ENCODE results near the gene ZSCAN10.

DNA sequence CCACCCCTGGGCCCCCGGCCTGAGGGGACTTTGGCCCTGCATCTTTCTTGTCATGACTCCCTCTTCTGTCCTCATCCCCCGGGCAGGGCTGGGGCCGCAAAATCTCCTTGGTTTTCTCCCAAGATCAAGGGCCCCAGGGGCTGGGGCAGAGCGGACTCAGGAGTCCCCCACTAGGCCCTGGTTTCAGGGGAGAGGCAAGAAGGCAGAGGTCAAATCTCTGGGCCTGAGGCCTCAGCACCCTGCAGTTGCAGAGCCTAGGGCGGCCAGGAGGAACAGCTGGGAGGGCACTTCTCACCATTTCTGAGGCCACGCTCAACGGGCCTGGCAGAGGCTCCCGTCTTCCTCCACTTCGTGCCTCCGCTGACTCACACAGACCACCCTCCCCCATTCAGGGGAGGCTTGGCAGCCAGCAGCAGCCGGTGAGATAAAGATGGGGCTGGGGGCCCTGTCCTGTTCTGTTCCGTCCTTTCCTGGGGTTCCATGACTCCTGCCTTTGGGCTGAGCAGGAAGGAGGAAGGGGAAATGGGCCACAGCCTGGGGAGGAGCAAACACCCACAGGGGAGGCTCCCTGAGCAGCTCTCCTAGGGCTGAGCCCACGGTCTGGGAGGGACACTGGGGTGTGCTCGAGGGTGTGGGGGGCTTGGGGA is 12.4 kb downstream of the ZSCAN10 start:
- TF ChIP-seq, protein P1, sequence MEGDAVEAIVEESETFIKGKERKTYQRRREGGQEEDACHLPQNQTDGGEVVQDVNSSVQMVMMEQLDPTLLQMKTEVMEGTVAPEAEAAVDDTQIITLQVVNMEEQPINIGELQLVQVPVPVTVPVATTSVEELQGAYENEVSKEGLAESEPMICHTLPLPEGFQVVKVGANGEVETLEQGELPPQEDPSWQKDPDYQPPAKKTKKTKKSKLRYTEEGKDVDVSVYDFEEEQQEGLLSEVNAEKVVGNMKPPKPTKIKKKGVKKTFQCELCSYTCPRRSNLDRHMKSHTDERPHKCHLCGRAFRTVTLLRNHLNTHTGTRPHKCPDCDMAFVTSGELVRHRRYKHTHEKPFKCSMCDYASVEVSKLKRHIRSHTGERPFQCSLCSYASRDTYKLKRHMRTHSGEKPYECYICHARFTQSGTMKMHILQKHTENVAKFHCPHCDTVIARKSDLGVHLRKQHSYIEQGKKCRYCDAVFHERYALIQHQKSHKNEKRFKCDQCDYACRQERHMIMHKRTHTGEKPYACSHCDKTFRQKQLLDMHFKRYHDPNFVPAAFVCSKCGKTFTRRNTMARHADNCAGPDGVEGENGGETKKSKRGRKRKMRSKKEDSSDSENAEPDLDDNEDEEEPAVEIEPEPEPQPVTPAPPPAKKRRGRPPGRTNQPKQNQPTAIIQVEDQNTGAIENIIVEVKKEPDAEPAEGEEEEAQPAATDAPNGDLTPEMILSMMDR (IDR thresholded peaks at IDR 0.05 in 8 of 11, conservative IDR thresholded peaks at IDR 0.05 in 3 of 11), result no peak
- no peak for TF ChIP-seq POLR2A (IDR thresholded peaks at IDR 0.05)
- TF ChIP-seq POLR2AphosphoS5 (IDR thresholded peaks at IDR 0.05), result no peak

All from spleen (tissue), 7 donors.